A549 (cell line): ENCODE data around the gene MCRS1. TPM values are rescaled to one million over a fixed set of nuclear protein-coding genes. Genes with fewer than 3 reads are reported as not detected.

Source experiments
- ATAC-seq, 2 experiments: fragments of 200-7000 bp in 1 of 2; fragments of >200 bp in 1 of 2; cut with Nextera tagmentation in 1 of 2; cut with Tn5 transposase in 1 of 2; 3 replicates each; pipeline versions ENCODE4 v1.8.0 to v1.9.1; 2018 to 2020; ENCODE audit warnings: mild to moderate bottlenecking in 1 of 2, moderate library complexity in 1 of 2
- CTCF ChIA-PET: fragments of 300-600 bp; sonication (Branson Sonifier 250); formaldehyde crosslinking; extraction: SDS; loops from one replicate; lab custom pipeline; 2021; ENCODE audit warnings: antibody characterized with exemption, inconsistent platforms; lab: Yijun Ruan, JAX
- POLR2A ChIA-PET: fragments of 350-600 bp; formaldehyde crosslinking; extraction: SDS; loops from one replicate; lab custom pipeline; 2021; ENCODE audit warnings: antibody characterized with exemption, inconsistent platforms; lab: Yijun Ruan, JAX
- DNase-seq, 2 experiments: peaks; one replicate each; pipeline versions ENCODE4 v3.0.0 to v3.0.0-alpha.2; 2011 to 2016; ENCODE audit warnings: low read depth in 1 of 2, low spot score in 1 of 2
- FAIRE-seq: peaks from 2 replicates; lab custom pipeline; 2011; peaks lifted over from hg19 to GRCh38; lab: Jason Lieb, UNC
- H3K27ac ChIP-seq, 2 experiments: fragments of >200 bp; sonication (Bioruptor Twin); formaldehyde crosslinking; 3 replicates each; pipeline ENCODE4 v1.5.1; 2016 to 2017
- H3K4me1 ChIP-seq: fragments of >200 bp; sonication (Bioruptor Twin); formaldehyde crosslinking; 3 replicates; pipeline ENCODE4 v1.6.1; 2016
- H3K4me2 ChIP-seq: fragments of >200 bp; sonication (Bioruptor Twin); formaldehyde crosslinking; 3 replicates; pipeline ENCODE4 v1.6.1; 2016
- H3K4me3 ChIP-seq: fragments of >200 bp; sonication (Bioruptor Twin); formaldehyde crosslinking; 3 replicates; pipeline ENCODE4 v1.5.1; 2016
- H3K9me3 ChIP-seq: fragments of >200 bp; sonication (Bioruptor Twin); formaldehyde crosslinking; 3 replicates; pipeline ENCODE4 v1.6.1; 2016
- BCL3 ChIP-seq: fragments of >200 bp; sonication (Bioruptor Twin); formaldehyde crosslinking; IDR thresholded peaks from 3 replicates; pipeline ENCODE4 v1.6.1; 2016
- CEBPB ChIP-seq, 2 experiments: fragments of >200 bp in 1 of 2; sonication (Bioruptor Twin) in 1 of 2; formaldehyde crosslinking in 1 of 2; IDR thresholded peaks; 2 replicates each; pipeline ENCODE4 v1.6.1; 2012 to 2016
- CHD4 ChIP-seq: fragments of 200-600 bp; sonication (generic); IDR thresholded peaks from 2 replicates; pipeline ENCODE4 v1.6.1; 2016; ENCODE audit warnings: antibody characterized with exemption, mild to moderate bottlenecking, borderline replicate concordance
- EHMT2 ChIP-seq: fragments of 200-600 bp; sonication (generic); IDR thresholded peaks from 2 replicates; pipeline ENCODE4 v1.6.1; 2016; ENCODE audit warnings: antibody characterized with exemption, low read depth, mild to moderate bottlenecking, moderate library complexity
- EP300 ChIP-seq, 2 experiments: fragments of >200 bp; sonication (Bioruptor Twin); formaldehyde crosslinking; IDR thresholded peaks; 2 replicates in 1 of 2; 3 replicates in 1 of 2; pipeline ENCODE4 v1.6.1; 2016 to 2017
- FOSB ChIP-seq: fragments of 250-450 bp; sonication (Bioruptor Pico); IDR thresholded peaks from 2 replicates; pipeline ENCODE4 v1.5.0; 2020; ENCODE audit warnings: mild to moderate bottlenecking, moderate library complexity
- FOXS1 ChIP-seq: fragments of 250-450 bp; sonication (Bioruptor Pico); IDR thresholded peaks from 2 replicates; pipeline ENCODE4 v1.5.0; 2020; ENCODE audit warnings: mild to moderate bottlenecking, moderate library complexity
- GATA3 ChIP-seq: IDR thresholded peaks from 2 replicates; pipeline ENCODE4 v1.6.1; 2012; ENCODE audit warnings: borderline replicate concordance
- HOXB13 ChIP-seq: fragments of 250-450 bp; sonication (Bioruptor Pico); IDR thresholded peaks from 2 replicates; pipeline ENCODE4 v1.5.0; 2020; ENCODE audit warnings: low read depth, mild to moderate bottlenecking, moderate library complexity
- KDM5A ChIP-seq: fragments of 200-600 bp; sonication (generic); IDR thresholded peaks from 2 replicates; pipeline ENCODE4 v1.6.1; 2016; ENCODE audit warnings: antibody characterized with exemption, mild to moderate bottlenecking
- MAZ ChIP-seq: fragments of 150-350 bp; IDR thresholded peaks from 2 replicates; pipeline ENCODE4 v1.6.1; 2014; ENCODE audit warnings: antibody characterized with exemption, low read depth, low read length, borderline replicate concordance
- MYC ChIP-seq: IDR thresholded peaks from 2 replicates; pipeline ENCODE4 v1.6.1; 2012; ENCODE audit warnings: mild to moderate bottlenecking, inconsistent platforms, low read length, improper control_type of control experiment, borderline replicate concordance
- NFE2L2 ChIP-seq: fragments of 150-350 bp; conservative IDR thresholded peaks from 2 replicates; pipeline ENCODE4 v1.6.1; 2014; ENCODE audit warnings: low read length
- NR3C1 ChIP-seq: fragments of >200 bp; sonication (Bioruptor Twin); formaldehyde crosslinking; IDR thresholded peaks from 3 replicates; pipeline ENCODE4 v1.6.1; 2017
- PHF8 ChIP-seq: fragments of 200-600 bp; sonication (generic); IDR thresholded peaks from 2 replicates; pipeline ENCODE4 v1.6.1; 2016; ENCODE audit warnings: low read depth, mild to moderate bottlenecking, antibody characterized with exemption, moderate library complexity, borderline replicate concordance
- POLR2A ChIP-seq: IDR thresholded peaks from 2 replicates; pipeline ENCODE4 v1.6.1; 2012; ENCODE audit warnings: mild to moderate bottlenecking, low read length
- RCOR1 ChIP-seq: fragments of 150-350 bp; IDR thresholded peaks from 2 replicates; pipeline ENCODE4 v1.6.1; 2014; ENCODE audit warnings: antibody characterized with exemption, low read length, low read depth
- SMC3 ChIP-seq: fragments of >200 bp; sonication (Bioruptor Twin); formaldehyde crosslinking; IDR thresholded peaks from 3 replicates; pipeline ENCODE4 v1.6.1; 2018; ENCODE audit warnings: inconsistent platforms
- TFCP2L1 ChIP-seq: fragments of 250-450 bp; sonication (Bioruptor Pico); IDR thresholded peaks from 2 replicates; pipeline ENCODE4 v1.5.0; 2021; ENCODE audit warnings: mild to moderate bottlenecking
- TP53 ChIP-seq: fragments of 250-450 bp; sonication (Bioruptor Pico); IDR thresholded peaks from 2 replicates; pipeline ENCODE4 v1.5.0; 2021; ENCODE audit warnings: mild to moderate bottlenecking, moderate library complexity
- ZFP36 ChIP-seq: fragments of 450-650 bp; IDR thresholded peaks from 2 replicates; pipeline ENCODE4 v1.6.1; 2014; ENCODE audit warnings: borderline replicate concordance; ENCODE audit not compliant: partially characterized antibody
- ZNF302 ChIP-seq: fragments of 250-450 bp; sonication (Bioruptor Pico); IDR thresholded peaks from 2 replicates; pipeline ENCODE4 v1.9.0; 2021; ENCODE audit warnings: inconsistent platforms, mild to moderate bottlenecking, moderate library complexity
- WGBS: methylation state at CpG from one replicate; pipeline ENCODE4 v1.1.6; 2017; ENCODE audit errors: missing lambda C conversion rate; 5-methylcytosine and 5-hydroxymethylcytosine counted together
- polyA plus RNA-seq, 4 experiments: library from polyadenylated mRNA; depleted of rRNA in 3 of 4; stranded (reverse); fragments of >200 nt; fragmentation: RNase III in 1 of 4; extraction: RNeasy Plus Mini Kit Qiagen cat#74134 plus additional on column Dnase treatment in 1 of 4; gene quantifications; 2 replicates in 3 of 4; 3 replicates in 1 of 4; pipeline ENCODE4 v1.2.3, GENCODE V29; 2011 to 2017
- TF ChIP-seq, protein P1 (sequence below): fragments of 250-450 bp; sonication (Bioruptor Pico); IDR thresholded peaks from 2 replicates; pipeline ENCODE4 v1.5.0; 2021; ENCODE audit warnings: mild to moderate bottlenecking, moderate library complexity, borderline replicate concordance
- TF ChIP-seq, protein P2 (sequence below): fragments of >200 bp; sonication (Bioruptor Twin); formaldehyde crosslinking; IDR thresholded peaks from 2 replicates; pipeline ENCODE4 v1.6.1; 2016
- TF ChIP-seq, protein P3 (sequence below): fragments of 150-350 bp; IDR thresholded peaks from 2 replicates; pipeline ENCODE4 v1.6.1; 2014; ENCODE audit warnings: low read depth, mild to moderate bottlenecking, low read length

The MCRS1 gene
- polyA plus RNA-seq, 2 of the 4 experiments (the other 2 are of a cell fraction): 64.1 to 68.5 TPM

- ATAC-seq: no peak
- no peaks in the 10 kb centered on the region for H3K9me3 ChIP-seq
- FAIRE-seq: no peak
- DNase-seq: no peak
- H3K4me1 ChIP-seq: peaks cover 16% of the 10 kb centered on the region; the same call in 2 of the 3 replicates
- TF ChIP-seq CEBPB (IDR thresholded peaks at IDR 0.05) (no peak), PHF8 (no peak), NFE2L2 (no peak), MYC (no peak), TP53 (CRISPR knock-in tag) (no peak), RCOR1 (no peak), ZFP36 (no peak), POLR2A (no peak)
- TF ChIP-seq, protein P1, sequence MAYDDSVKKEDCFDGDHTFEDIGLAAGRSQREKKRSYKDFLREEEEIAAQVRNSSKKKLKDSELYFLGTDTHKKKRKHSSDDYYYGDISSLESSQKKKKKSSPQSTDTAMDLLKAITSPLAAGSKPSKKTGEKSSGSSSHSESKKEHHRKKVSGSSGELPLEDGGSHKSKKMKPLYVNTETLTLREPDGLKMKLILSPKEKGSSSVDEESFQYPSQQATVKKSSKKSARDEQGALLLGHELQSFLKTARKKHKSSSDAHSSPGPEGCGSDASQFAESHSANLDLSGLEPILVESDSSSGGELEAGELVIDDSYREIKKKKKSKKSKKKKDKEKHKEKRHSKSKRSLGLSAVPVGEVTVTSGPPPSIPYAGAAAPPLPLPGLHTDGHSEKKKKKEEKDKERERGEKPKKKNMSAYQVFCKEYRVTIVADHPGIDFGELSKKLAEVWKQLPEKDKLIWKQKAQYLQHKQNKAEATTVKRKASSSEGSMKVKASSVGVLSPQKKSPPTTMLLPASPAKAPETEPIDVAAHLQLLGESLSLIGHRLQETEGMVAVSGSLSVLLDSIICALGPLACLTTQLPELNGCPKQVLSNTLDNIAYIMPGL (CRISPR knock-in tag): no peak
- TF ChIP-seq, protein P2, sequence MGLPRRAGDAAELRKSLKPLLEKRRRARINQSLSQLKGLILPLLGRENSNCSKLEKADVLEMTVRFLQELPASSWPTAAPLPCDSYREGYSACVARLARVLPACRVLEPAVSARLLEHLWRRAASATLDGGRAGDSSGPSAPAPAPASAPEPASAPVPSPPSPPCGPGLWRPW: no peak
- no peak overlapping the region for H3K27ac ChIP-seq
- ChIA-PET CTCF (interaction anchor here (1.5 to 10.3 kb wide), 8 partner anchors 12 to 252 kb away, joined by 3 to 111 read pairs (median 36); partner anchors contain the start of gene DNAJC22), POLR2A (interaction anchor here (1.7 kb wide), 1 partner anchor 16 kb away, joined by 6 read pairs; the partner anchor contains the start of gene MCRS1)
- H3K4me3 ChIP-seq: no peak overlapping the region
- 87% methylated on average over 13 of the region's 13 CpGs for WGBS
- peak overlapping the region; percentile 30; the same call in 2 of the 3 replicates for H3K4me2 ChIP-seq
These were observed 15.6 kb upstream of the MCRS1 start for GRCh38 chr12:49583366-49584094.

GRCh38 chr12:49582850-49583249, 14.9 kb upstream of the MCRS1 start:
- Histone ChIP-seq H3K4me2 (peak overlapping the region; percentile 30; the same call in 2 of the 3 replicates), H3K27ac (no peak overlapping the region), H3K9me3 (no peaks in the 10 kb centered on the region), H3K4me3 (no peak overlapping the region), H3K4me1 (peaks cover 16% of the 10 kb centered on the region; the same call in 2 of the 3 replicates)
- TF ChIP-seq HOXB13 (no peak), TFCP2L1 (CRISPR knock-in tag) (no peak), MYC (no peak), GATA3 (no peak), EP300 (IDR thresholded peaks at IDR 0.05) (no peak)
- TF ChIP-seq, protein P3, sequence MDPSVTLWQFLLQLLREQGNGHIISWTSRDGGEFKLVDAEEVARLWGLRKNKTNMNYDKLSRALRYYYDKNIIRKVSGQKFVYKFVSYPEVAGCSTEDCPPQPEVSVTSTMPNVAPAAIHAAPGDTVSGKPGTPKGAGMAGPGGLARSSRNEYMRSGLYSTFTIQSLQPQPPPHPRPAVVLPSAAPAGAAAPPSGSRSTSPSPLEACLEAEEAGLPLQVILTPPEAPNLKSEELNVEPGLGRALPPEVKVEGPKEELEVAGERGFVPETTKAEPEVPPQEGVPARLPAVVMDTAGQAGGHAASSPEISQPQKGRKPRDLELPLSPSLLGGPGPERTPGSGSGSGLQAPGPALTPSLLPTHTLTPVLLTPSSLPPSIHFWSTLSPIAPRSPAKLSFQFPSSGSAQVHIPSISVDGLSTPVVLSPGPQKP: no peak
- ChIA-PET CTCF (interaction anchor here (1.0 to 10.3 kb wide), 8 partner anchors 12 to 290 kb away, joined by 3 to 111 read pairs (median 36); partner anchors contain the start of gene DNAJC22), POLR2A (interaction anchor here (1.7 kb wide), 1 partner anchor 15 kb away, joined by 6 read pairs; the partner anchor contains the start of gene MCRS1)
- 27% methylated on average over 4 of the region's 4 CpGs for WGBS
- no peak for DNase-seq
- FAIRE-seq: no peak
- no peak for ATAC-seq

- ChIA-PET POLR2A (interaction anchor here (1.7 kb wide), 1 partner anchor 15 kb away, joined by 6 read pairs; the partner anchor contains the start of gene MCRS1), CTCF (interaction anchor here (0.7 to 10.3 kb wide), 15 partner anchors 11 to 289 kb away, joined by 3 to 111 read pairs (median 13); partner anchors contain the start of genes DNAJC22 and FAM186B)
- Histone ChIP-seq H3K4me2 (no peak overlapping the region), H3K27ac (no peak overlapping the region), H3K4me1 (peaks cover 16% of the 10 kb centered on the region; the same call in 2 of the 3 replicates), H3K4me3 (no peak overlapping the region), H3K9me3 (no peaks in the 10 kb centered on the region)
- WGBS: 95% methylated on average over 1 of the region's 1 CpG
- no peak for ATAC-seq
- no peak for FAIRE-seq
- DNase-seq: no peak
- TF ChIP-seq CHD4: no peak
- TF ChIP-seq FOXS1 (CRISPR knock-in tag): no peak
- no peak for TF ChIP-seq EHMT2
- no peak for TF ChIP-seq KDM5A
- TF ChIP-seq FOSB (CRISPR knock-in tag): no peak
- TF ChIP-seq, protein P2: no peak
- no peak for TF ChIP-seq SMC3
- TF ChIP-seq MAZ: no peak
- TF ChIP-seq ZNF302: no peak
- TF ChIP-seq BCL3: no peak
- TF ChIP-seq NR3C1: no peak
These were observed 14.3 kb upstream of the MCRS1 start for GRCh38 chr12:49582201-49582600.
